Adipocyte (in vitro differentiated cells): ENCODE results near the gene POPDC3.

Experiments
- DNase-seq: peaks from one replicate; pipeline ENCODE4 v3.0.0-alpha.2; 2015; ENCODE audit warnings: low read depth
- H3K27me3 ChIP-seq: replicated peaks from 2 replicates; pipeline ENCODE4 v1.7.0; 2013; ENCODE audit warnings: mild to moderate bottlenecking, low read length, moderate library complexity; ENCODE audit not compliant: control insufficient read depth, insufficient read depth
- H3K36me3 ChIP-seq: 2 replicates; pipeline ENCODE4 v1.7.0; 2013; ENCODE audit warnings: low read length, mild to moderate bottlenecking, moderate library complexity; ENCODE audit not compliant: control insufficient read depth, insufficient read depth, severe bottlenecking
- H3K4me1 ChIP-seq: 2 replicates; pipeline ENCODE4 v1.7.0; 2013; ENCODE audit warnings: mild to moderate bottlenecking, low read length, moderate library complexity; ENCODE audit not compliant: control insufficient read depth, insufficient read depth
- H3K4me3 ChIP-seq: 2 replicates; pipeline ENCODE4 v1.7.0; 2013; ENCODE audit warnings: mild to moderate bottlenecking, low read length, moderate library complexity
- H3K9ac ChIP-seq: 2 replicates; pipeline ENCODE4 v1.7.0; 2013; ENCODE audit warnings: mild to moderate bottlenecking, low read length, moderate library complexity
- H3K9me3 ChIP-seq: 2 replicates; pipeline ENCODE4 v1.7.0; 2013; ENCODE audit warnings: mild to moderate bottlenecking, low read length, moderate library complexity; ENCODE audit not compliant: control insufficient read depth

POPDC3 gene

GRCh38 chr6:105211831-105212230, 32.0 kb upstream of the POPDC3 start:
- Histone ChIP-seq H3K9ac (no peak overlapping the region), H3K27me3 (no peaks in the 10 kb centered on the region), H3K9me3 (no peaks in the 10 kb centered on the region), H3K36me3 (no peaks in the 10 kb centered on the region), H3K4me3 (no peak overlapping the region), H3K4me1 (peaks cover 21% of the 10 kb centered on the region)
- DNase-seq, result peak; percentile 49

- Histone ChIP-seq H3K9me3 (no peaks in the 10 kb centered on the region), H3K4me1 (peaks cover 21% of the 10 kb centered on the region), H3K36me3 (no peaks in the 10 kb centered on the region), H3K9ac (no peak overlapping the region), H3K4me3 (no peak overlapping the region), H3K27me3 (no peaks in the 10 kb centered on the region)
- peak; percentile 15 for DNase-seq
Observed at GRCh38 chr6:105210932-105211531, 31.2 kb upstream of the POPDC3 start.

GRCh38 chr6:105209950-105210706, 30.3 kb upstream of the POPDC3 start:
- Histone ChIP-seq H3K4me1 (peaks cover 21% of the 10 kb centered on the region), H3K4me3 (peak overlapping the region; percentile 12), H3K9me3 (no peaks in the 10 kb centered on the region), H3K9ac (peak overlapping the region; percentile 35), H3K27me3 (no peaks in the 10 kb centered on the region), H3K36me3 (no peaks in the 10 kb centered on the region)
- peak; percentile 79 for DNase-seq

- no peak for DNase-seq
Observed at GRCh38 chr6:105207524-105208269, 27.9 kb upstream of the POPDC3 start.

GRCh38 chr6:105204768-105205167, 25.0 kb upstream of the POPDC3 start:
- Histone ChIP-seq H3K36me3 (no peaks in the 10 kb centered on the region), H3K9ac (no peak overlapping the region), H3K4me3 (no peak overlapping the region), H3K27me3 (no peaks in the 10 kb centered on the region), H3K4me1 (peaks cover 13% of the 10 kb centered on the region), H3K9me3 (no peaks in the 10 kb centered on the region)
- no peak for DNase-seq

More at GRCh38 chr6:105207524-105208269, 27.9 kb upstream of the POPDC3 start:
- Histone ChIP-seq H3K4me1 (peaks cover 21% of the 10 kb centered on the region), H3K9ac (no peak overlapping the region), H3K9me3 (no peaks in the 10 kb centered on the region), H3K36me3 (no peaks in the 10 kb centered on the region), H3K27me3 (no peaks in the 10 kb centered on the region), H3K4me3 (no peak overlapping the region)

- H3K4me1 ChIP-seq, result peaks cover 11% of the 10 kb centered on the region
- no peaks in the 10 kb centered on the region for H3K27me3 ChIP-seq
- no peak for DNase-seq
- no peaks in the 10 kb centered on the region for H3K36me3 ChIP-seq
- H3K9ac ChIP-seq, result no peak overlapping the region
- H3K4me3 ChIP-seq, result no peak overlapping the region
- no peaks in the 10 kb centered on the region for H3K9me3 ChIP-seq
Observed at GRCh38 chr6:105204331-105204730, 24.5 kb upstream of the POPDC3 start.

GRCh38 chr6:105202486-105202885, 22.7 kb upstream of the POPDC3 start:
- Histone ChIP-seq H3K27me3 (no peaks in the 10 kb centered on the region), H3K4me3 (no peak overlapping the region)

GRCh38 chr6:105200133-105200730, 20.4 kb upstream of the POPDC3 start:
- no peak overlapping the region for H3K9ac ChIP-seq
- no peak overlapping the region for H3K4me3 ChIP-seq
- H3K27me3 ChIP-seq, result peaks cover 3% of the 10 kb centered on the region
- DNase-seq, result no peak
- H3K9me3 ChIP-seq, result peaks cover 6% of the 10 kb centered on the region
- H3K4me1 ChIP-seq, result peaks cover 9% of the 10 kb centered on the region
- H3K36me3 ChIP-seq, result no peaks in the 10 kb centered on the region

More at GRCh38 chr6:105202486-105202885, 22.7 kb upstream of the POPDC3 start:
- H3K9ac ChIP-seq, result no peak overlapping the region
- H3K9me3 ChIP-seq, result peaks cover 3% of the 10 kb centered on the region
- peaks cover 9% of the 10 kb centered on the region for H3K4me1 ChIP-seq
- DNase-seq, result no peak
- no peaks in the 10 kb centered on the region for H3K36me3 ChIP-seq

- no peaks in the 10 kb centered on the region for H3K36me3 ChIP-seq
- no peak overlapping the region for H3K9ac ChIP-seq
- peaks cover 9% of the 10 kb centered on the region for H3K4me1 ChIP-seq
- H3K9me3 ChIP-seq, result peaks cover 6% of the 10 kb centered on the region
- no peak for DNase-seq
- no peak overlapping the region for H3K4me3 ChIP-seq
- H3K27me3 ChIP-seq, result peaks cover 4% of the 10 kb centered on the region
Observed at GRCh38 chr6:105199711-105200110, 19.9 kb upstream of the POPDC3 start.

- peaks cover 6% of the 10 kb centered on the region for H3K9me3 ChIP-seq
- H3K36me3 ChIP-seq, result no peaks in the 10 kb centered on the region
- H3K4me3 ChIP-seq, result no peak overlapping the region
- no peak for DNase-seq
- H3K9ac ChIP-seq, result no peak overlapping the region
- peaks cover 36% of the 10 kb centered on the region for H3K4me1 ChIP-seq
- H3K27me3 ChIP-seq, result peaks cover 4% of the 10 kb centered on the region
Observed at GRCh38 chr6:105196076-105196475, 16.3 kb upstream of the POPDC3 start.

- Histone ChIP-seq H3K4me3 (no peak overlapping the region), H3K9ac (no peak overlapping the region), H3K36me3 (no peaks in the 10 kb centered on the region), H3K4me1 (peaks cover 31% of the 10 kb centered on the region), H3K27me3 (peaks cover 4% of the 10 kb centered on the region), H3K9me3 (peaks cover 6% of the 10 kb centered on the region)
- DNase-seq, result no peak
Observed at GRCh38 chr6:105194591-105194990, 14.8 kb upstream of the POPDC3 start.
